Smooth muscle cell (in vitro differentiated cells): ENCODE results near the gene NAT16. TPM values are rescaled to one million over a fixed set of nuclear protein-coding genes. Genes with fewer than 3 reads are reported as not detected.
A peak's percentile ranks its signal among the peaks of the same experiment; 100 is the strongest.

Source experiments
- DNase-seq: peaks from one replicate; lab custom pipeline; 2025; ENCODE audit not compliant: unreplicated experiment; lab: John Stamatoyannopoulos, UW
- H2AFZ ChIP-seq: fragments of 200-600 bp; sonication (generic); 2 replicates; pipeline ENCODE4 v1.6.0; 2016; ENCODE audit warnings: antibody characterized with exemption, low read depth, mild to moderate bottlenecking
- H3F3A ChIP-seq: fragments of 200-600 bp; sonication (generic); 2 replicates; pipeline ENCODE4 v1.6.0; 2017; ENCODE audit warnings: antibody characterized with exemption, low read depth
- H3K27ac ChIP-seq: fragments of 200-600 bp; sonication (generic); 2 replicates; pipeline ENCODE4 v1.5.1; 2016; ENCODE audit warnings: low read depth, mild to moderate bottlenecking
- H3K27me3 ChIP-seq: fragments of 200-600 bp; sonication (generic); 2 replicates; pipeline ENCODE4 v1.6.1; 2016; ENCODE audit warnings: low read depth, mild to moderate bottlenecking
- H3K36me3 ChIP-seq: fragments of 200-600 bp; sonication (generic); 2 replicates; pipeline ENCODE4 v1.5.1; 2016; ENCODE audit warnings: low read depth
- H3K4me1 ChIP-seq: fragments of 200-600 bp; sonication (generic); 2 replicates; pipeline ENCODE4 v1.5.1; 2016; ENCODE audit warnings: low read depth
- H3K4me2 ChIP-seq: fragments of 200-600 bp; sonication (generic); 2 replicates; pipeline ENCODE4 v1.6.0; 2016; ENCODE audit warnings: mild to moderate bottlenecking
- H3K4me3 ChIP-seq: fragments of 200-600 bp; sonication (generic); 2 replicates; pipeline ENCODE4 v1.5.1; 2016; ENCODE audit warnings: mild to moderate bottlenecking
- H3K79me2 ChIP-seq: fragments of 200-600 bp; sonication (generic); 2 replicates; pipeline ENCODE4 v1.6.0; 2016; ENCODE audit warnings: low read depth, mild to moderate bottlenecking
- H3K9ac ChIP-seq: fragments of 200-600 bp; sonication (generic); 2 replicates; pipeline ENCODE4 v1.6.0; 2016; ENCODE audit warnings: low read depth
- H3K9me3 ChIP-seq: fragments of 200-600 bp; sonication (generic); replicated peaks from 2 replicates; pipeline ENCODE4 v1.5.1; 2016; ENCODE audit warnings: low read depth
- H4K20me1 ChIP-seq: fragments of 200-600 bp; sonication (generic); 2 replicates; pipeline ENCODE4 v1.6.0; 2016; ENCODE audit warnings: low read depth
- WGBS: methylation state at CpG from one replicate; pipeline ENCODE4 v1.1.7; 2016; ENCODE audit warnings: low lambda C conversion rate; 5-methylcytosine and 5-hydroxymethylcytosine counted together
- polyA plus RNA-seq: library from polyadenylated mRNA; unstranded; fragments of >200 nt; fragmentation: Nextera tagmentation; extraction: Ambion mirVana; gene quantifications from 2 replicates; pipeline ENCODE4 v1.2.1, GENCODE V29; 2016
- total RNA-seq: library from RNA; depleted of rRNA; stranded (reverse); fragments of >200 nt; gene quantifications from 2 replicates; pipeline ENCODE4 v1.2.3, GENCODE V29; 2014
- TF ChIP-seq, protein P1 (sequence below): fragments of 200-600 bp; sonication (generic); IDR thresholded peaks from 2 replicates; pipeline ENCODE4 v1.5.1; 2017; ENCODE audit warnings: borderline replicate concordance, mild to moderate bottlenecking, antibody characterized with exemption; ENCODE audit not compliant: insufficient read depth, poor library complexity, severe bottlenecking

NAT16 gene
- total and polyA plus RNA-seq, 2 experiments from 2014 or later = not detected

DNA sequence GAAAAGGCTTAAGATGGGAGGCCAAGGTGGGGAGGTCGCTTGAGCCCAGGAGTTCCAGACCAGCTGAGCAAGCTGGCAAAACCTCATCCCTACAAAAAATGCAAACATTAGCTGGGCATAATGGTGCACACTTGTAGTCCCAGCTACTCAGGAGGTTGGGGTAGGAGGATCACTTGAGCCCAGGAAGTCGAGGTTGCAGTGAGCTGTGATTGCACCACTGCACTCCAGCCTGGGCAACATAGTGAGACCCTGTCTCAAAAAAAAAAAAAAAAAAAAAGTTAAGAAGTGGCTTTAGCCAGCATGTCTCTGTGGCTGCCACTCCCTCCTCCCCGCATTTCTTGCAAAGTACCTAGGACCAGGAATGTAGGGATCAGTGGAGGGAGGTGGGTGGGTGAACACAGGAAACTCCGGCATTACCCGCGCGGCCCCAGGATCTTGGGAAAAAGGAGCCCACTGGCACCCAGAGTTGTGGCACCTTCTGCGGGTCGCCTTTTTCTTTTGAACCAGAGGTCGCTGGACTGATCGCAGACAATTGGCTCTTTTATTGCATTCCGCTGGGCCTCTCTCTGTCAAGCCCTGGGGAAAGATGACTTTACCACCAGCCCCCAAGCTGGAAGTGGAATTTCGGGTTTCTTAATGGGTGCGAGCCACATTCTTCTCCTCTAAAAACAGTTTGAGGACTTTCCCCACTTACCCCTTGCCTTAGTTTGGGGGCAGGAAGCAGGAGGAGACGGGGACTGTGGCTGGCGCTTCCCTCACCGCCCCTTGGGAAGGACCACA is 18.2 kb downstream of the NAT16 start:
- H3K4me3 ChIP-seq = no peak overlapping the region
- WGBS = 43% methylated on average over 17 of the region's 17 CpGs
- no peaks in the 10 kb centered on the region for H3K36me3 ChIP-seq
- peaks cover 76% of the 10 kb centered on the region for H4K20me1 ChIP-seq
- H2AFZ ChIP-seq = no peak overlapping the region
- no peaks in the 10 kb centered on the region for H3K9me3 ChIP-seq
- no peaks in the 10 kb centered on the region for H3K79me2 ChIP-seq
- peaks cover 32% of the 10 kb centered on the region for H3K4me1 ChIP-seq
- peak overlapping the region; percentile 31 for H3K27ac ChIP-seq
- H3K9ac ChIP-seq = no peak overlapping the region
- TF ChIP-seq, protein P1, sequence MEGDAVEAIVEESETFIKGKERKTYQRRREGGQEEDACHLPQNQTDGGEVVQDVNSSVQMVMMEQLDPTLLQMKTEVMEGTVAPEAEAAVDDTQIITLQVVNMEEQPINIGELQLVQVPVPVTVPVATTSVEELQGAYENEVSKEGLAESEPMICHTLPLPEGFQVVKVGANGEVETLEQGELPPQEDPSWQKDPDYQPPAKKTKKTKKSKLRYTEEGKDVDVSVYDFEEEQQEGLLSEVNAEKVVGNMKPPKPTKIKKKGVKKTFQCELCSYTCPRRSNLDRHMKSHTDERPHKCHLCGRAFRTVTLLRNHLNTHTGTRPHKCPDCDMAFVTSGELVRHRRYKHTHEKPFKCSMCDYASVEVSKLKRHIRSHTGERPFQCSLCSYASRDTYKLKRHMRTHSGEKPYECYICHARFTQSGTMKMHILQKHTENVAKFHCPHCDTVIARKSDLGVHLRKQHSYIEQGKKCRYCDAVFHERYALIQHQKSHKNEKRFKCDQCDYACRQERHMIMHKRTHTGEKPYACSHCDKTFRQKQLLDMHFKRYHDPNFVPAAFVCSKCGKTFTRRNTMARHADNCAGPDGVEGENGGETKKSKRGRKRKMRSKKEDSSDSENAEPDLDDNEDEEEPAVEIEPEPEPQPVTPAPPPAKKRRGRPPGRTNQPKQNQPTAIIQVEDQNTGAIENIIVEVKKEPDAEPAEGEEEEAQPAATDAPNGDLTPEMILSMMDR = no peak
- no peak for DNase-seq
- peak overlapping the region; percentile 81 for H3K4me2 ChIP-seq
- peaks cover 3% of the 10 kb centered on the region for H3F3A ChIP-seq
- peaks cover 40% of the 10 kb centered on the region for H3K27me3 ChIP-seq

- H3K36me3 ChIP-seq = no peaks in the 10 kb centered on the region
- H3K9me3 ChIP-seq = no peaks in the 10 kb centered on the region
- TF ChIP-seq, protein P1 = no peak
- no peaks in the 10 kb centered on the region for H3K79me2 ChIP-seq
- H3K9ac ChIP-seq = no peak overlapping the region
- peaks cover 35% of the 10 kb centered on the region for H3K27me3 ChIP-seq
- peaks cover 25% of the 10 kb centered on the region for H3K4me1 ChIP-seq
- peaks cover 3% of the 10 kb centered on the region for H3F3A ChIP-seq
- H3K4me2 ChIP-seq = no peak overlapping the region
- DNase-seq = no peak
- peaks cover 82% of the 10 kb centered on the region for H4K20me1 ChIP-seq
- no peak overlapping the region for H3K4me3 ChIP-seq
- H2AFZ ChIP-seq = no peak overlapping the region
- no peak overlapping the region for H3K27ac ChIP-seq
Measured at GRCh38 chr7:101160910-101161309, 19.2 kb downstream of the NAT16 start.

DNA sequence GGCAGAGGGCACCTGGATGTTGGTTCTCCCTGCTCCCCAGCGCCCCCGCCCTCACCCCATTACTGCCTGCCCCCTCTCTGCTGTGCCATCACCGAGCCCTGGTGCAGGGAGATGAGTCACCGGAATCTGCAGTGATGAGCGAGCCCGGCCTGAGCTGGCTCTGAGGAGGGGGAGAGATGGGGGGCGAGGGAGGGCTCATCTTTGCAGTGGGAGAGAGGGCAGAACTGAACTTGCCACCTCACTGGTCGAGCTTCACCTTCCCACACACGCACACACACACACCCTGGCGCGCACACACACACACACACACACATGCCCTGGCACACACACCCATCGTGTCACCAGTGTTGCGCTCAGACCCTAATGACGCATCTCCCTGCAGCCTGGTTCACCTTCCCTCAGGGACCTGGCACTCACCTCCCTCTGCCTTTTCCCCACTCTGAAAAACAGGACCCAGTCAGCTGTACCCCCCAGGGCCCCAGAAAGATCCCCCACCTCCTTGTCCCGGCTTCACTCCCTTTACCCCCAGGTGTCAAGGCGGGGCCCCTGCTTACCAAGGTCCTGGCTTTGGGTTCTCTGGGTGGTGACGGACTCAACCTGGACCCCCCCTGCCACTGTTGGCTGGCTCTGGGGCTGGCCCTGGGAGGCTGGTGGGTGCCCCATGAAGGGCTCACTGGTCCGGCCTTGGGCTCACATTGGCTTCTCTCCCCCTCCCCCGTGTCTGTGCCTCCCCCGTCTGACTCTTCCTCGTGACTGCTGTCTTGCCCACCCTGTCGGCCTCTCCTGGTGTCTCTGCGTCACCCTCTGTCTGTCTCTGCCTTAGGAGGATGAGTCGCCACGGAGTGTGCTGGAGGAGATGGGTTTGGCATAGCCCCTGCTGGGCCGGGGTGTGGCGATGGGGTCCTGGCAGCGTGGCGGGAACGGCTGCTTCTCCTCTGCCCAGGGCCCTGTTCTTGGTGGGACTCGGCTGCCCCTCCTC is 20.1 kb downstream of the NAT16 start:
- Histone ChIP-seq H3K79me2 (no peaks in the 10 kb centered on the region), H3K27ac (no peak overlapping the region), H3K9me3 (no peaks in the 10 kb centered on the region), H3K4me3 (no peak overlapping the region), H3F3A (peaks cover 3% of the 10 kb centered on the region), H4K20me1 (peaks cover 79% of the 10 kb centered on the region), H3K4me2 (no peak overlapping the region), H3K9ac (no peak overlapping the region), H3K4me1 (peaks cover 25% of the 10 kb centered on the region), H2AFZ (no peak overlapping the region), H3K36me3 (no peaks in the 10 kb centered on the region), H3K27me3 (peaks cover 31% of the 10 kb centered on the region)
- WGBS = 67% methylated on average over 20 of the region's 31 CpGs
- TF ChIP-seq, protein P1 = no peak
- DNase-seq = no peak
